Measurements from ENCODE around the gene BTBD16. TPM values are rescaled to one million over a fixed set of nuclear protein-coding genes. Genes with fewer than 3 reads are reported as not detected.

BTBD16 gene
- total and polyA plus RNA-seq, 2 of the 13 experiments (the other 11 are each of a cell fraction or from before 2014, with no cell fraction given), result 5.0 to 11.9 TPM

DNA sequence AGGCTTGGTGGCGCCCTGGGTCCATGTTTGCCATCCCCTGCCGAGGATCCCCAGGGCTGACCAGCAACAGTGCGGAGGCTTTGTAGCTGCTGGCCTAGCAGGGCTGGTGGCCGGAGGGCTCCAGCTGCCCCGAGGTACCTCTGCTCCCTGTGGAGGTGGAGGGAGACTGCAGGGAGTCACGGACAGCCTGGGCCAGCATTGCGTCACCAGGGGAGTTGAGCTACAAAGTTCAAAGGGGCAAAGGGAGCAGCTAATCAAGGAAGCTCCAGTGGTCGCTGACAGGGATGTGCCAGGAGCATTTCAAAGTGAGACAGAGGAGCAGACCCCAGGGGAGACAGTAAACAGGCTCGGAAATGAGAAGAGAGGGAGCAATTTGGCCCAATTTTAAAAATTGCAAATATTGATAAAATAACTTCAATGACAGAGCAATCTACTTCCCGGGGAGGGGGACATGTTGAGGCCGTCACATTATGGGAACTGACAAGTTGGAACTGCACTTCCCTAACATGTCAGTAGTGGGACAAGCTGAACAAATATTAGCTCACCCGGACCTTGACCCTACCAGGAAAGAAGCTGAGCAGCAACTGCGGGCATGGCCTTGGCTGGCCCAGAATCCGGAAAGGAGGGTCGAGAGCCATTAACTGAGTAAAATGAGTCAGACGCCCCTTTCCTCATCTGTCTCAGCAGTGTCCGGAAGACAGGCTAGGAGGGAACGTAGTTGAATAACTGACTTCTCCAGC is 39.4 kb downstream of the BTBD16 start (continued):
- TF ChIP-seq MED1 (CRISPR knock-in tag; IDR thresholded peaks at IDR 0.05) (peak; percentile 93), GMEB1 (CRISPR knock-in tag; IDR thresholded peaks at IDR 0.05; ENCODE audit: borderline replicate concordance) (peak; percentile 39; the same call in 1 of the 2 replicates), TRIM24 (CRISPR knock-in tag; IDR thresholded peaks at IDR 0.05) (peak; percentile 73), DMAP1 (CRISPR knock-in tag; IDR thresholded peaks at IDR 0.05) (peak; percentile 87), RFXAP (CRISPR knock-in tag; IDR thresholded peaks at IDR 0.05; ENCODE audit: borderline replicate concordance) (peak; percentile 56), BRD4 (CRISPR knock-in tag; IDR thresholded peaks at IDR 0.05) (peak; percentile 95; the same call in 1 of the 2 replicates), KDM4B (CRISPR knock-in tag; IDR thresholded peaks at IDR 0.05) (peak; percentile 88), ZHX2 (IDR thresholded peaks at IDR 0.05; ENCODE audit: low read depth) (peak; percentile 20; the same call in 1 of the 2 replicates), ZHX2 (CRISPR knock-in tag; IDR thresholded peaks at IDR 0.05; ENCODE audit: borderline replicate concordance) (no peak), ZIK1 (CRISPR knock-in tag; IDR thresholded peaks at IDR 0.05; ENCODE audit: borderline replicate concordance, low read depth) (peak; percentile 43; the same call in 1 of the 2 replicates), MEIS1 (CRISPR knock-in tag; IDR thresholded peaks at IDR 0.05; ENCODE audit: borderline replicate concordance) (peak; percentile 96), SP1 (IDR thresholded peaks at IDR 0.05) (no peak), SP1 (CRISPR knock-in tag; IDR thresholded peaks at IDR 0.05) (no peak), ZNF280B (CRISPR knock-in tag; IDR thresholded peaks at IDR 0.05; ENCODE audit: borderline replicate concordance) (peak; percentile 67; the same call in 1 of the 2 replicates), SRF (IDR thresholded peaks at IDR 0.05; ENCODE audit: low read depth, low read length) (no peak), ZNF136 (CRISPR knock-in tag; IDR thresholded peaks at IDR 0.05; ENCODE audit: low read depth) (0 out of 2 replicates have a peak, but pooled peaks have one; percentile 62), FOXP1 (IDR thresholded peaks at IDR 0.05) (no peak), FOXP1 (CRISPR knock-in tag; IDR thresholded peaks at IDR 0.05) (peak; percentile 62), ZNF629 (CRISPR knock-in tag; conservative IDR thresholded peaks at IDR 0.05) (0 out of 2 replicates have a peak, but pooled peaks have one; percentile 42), NCOA2 (CRISPR knock-in tag; IDR thresholded peaks at IDR 0.05) (peak; percentile 97)
- TF ChIP-seq, protein P1, sequence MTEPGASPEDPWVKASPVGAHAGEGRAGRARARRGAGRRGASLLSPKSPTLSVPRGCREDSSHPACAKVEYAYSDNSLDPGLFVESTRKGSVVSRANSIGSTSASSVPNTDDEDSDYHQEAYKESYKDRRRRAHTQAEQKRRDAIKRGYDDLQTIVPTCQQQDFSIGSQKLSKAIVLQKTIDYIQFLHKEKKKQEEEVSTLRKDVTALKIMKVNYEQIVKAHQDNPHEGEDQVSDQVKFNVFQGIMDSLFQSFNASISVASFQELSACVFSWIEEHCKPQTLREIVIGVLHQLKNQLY (CRISPR knock-in tag; IDR thresholded peaks at IDR 0.05), result peak; percentile 93

Data from HepG2 (cell line).